CD4-positive, alpha-beta T cell treated with Interferon gamma for 1 hour (primary cell): ENCODE results near the gene KCNJ5.

Source experiments
- DNase-seq: peaks from one replicate; pipeline ENCODE4 v3.0.0-alpha.2; 2020

KCNJ5 gene

DNA sequence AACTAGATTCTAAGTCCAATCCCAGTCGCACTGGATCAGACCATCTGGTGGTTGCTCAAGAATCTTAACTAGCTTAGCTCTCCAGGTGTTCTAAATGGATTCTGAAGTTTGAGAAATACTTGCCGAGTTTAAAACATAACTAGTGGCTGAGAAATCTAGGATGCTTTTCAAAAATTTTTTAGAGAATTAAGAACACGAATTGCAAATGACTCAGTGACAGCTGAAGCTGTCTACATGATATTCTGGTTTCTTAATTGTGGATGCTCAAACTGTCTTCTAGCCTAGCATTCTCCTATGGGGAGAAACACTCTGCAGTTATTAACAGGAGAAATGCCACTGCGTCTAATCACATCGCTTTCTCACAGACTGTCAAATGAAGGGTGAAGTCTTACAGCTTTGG lies 71.7 kb downstream of the KCNJ5 start:
- DNase-seq, result no peak

- no peak for DNase-seq
These were observed 72.7 kb downstream of the KCNJ5 start for GRCh38 chr11:128963744-128964325.

- DNase-seq, result no peak
These were observed 73.3 kb downstream of the KCNJ5 start for GRCh38 chr11:128964463-128964930.

DNA sequence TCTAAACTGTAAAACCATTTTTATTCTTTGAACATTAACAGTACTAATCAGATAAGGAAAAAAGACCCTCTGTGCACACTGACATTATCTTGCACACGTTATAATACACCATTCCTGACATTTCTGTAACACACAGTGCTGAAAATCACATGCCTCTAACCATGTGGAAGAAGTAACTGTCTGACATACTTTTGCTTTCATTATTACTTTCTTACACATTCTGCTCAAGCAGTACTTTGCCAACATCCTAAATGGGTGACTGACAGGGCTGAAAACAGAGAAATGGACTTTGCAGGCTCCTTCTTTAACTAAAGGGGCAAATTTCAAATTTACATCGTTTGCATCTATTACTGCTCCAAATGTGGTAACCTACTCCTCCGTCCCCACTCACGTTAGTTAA lies 74.3 kb downstream of the KCNJ5 start:
- DNase-seq, result no peak

DNA sequence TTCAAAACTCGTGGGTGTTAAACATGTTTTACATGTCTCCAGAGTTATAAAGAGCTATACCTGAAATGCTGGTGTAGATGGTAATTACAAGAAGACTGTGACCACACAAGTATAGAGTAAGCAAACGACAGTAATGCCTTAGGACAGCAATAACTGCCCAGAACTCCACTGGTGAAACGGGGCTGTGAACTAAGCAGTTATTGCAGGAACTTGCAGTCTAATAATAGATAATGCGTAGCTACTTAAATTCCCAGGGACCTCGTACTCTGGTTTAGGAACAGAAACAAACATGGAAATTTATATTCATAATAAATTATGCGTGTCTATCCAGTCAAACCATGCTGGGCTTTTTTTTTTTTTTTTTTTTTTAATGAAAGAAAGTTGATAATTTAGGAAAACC lies 76.4 kb downstream of the KCNJ5 start:
- no peak for DNase-seq

GRCh38 chr11:128968916-128969315 lies 77.8 kb downstream of the KCNJ5 start:
- no peak for DNase-seq
